Right lobe of liver (tissue), 6 donors: ENCODE data around the gene STH. TPM values are rescaled to one million over a fixed set of nuclear protein-coding genes. Genes with fewer than 3 reads are reported as not detected.

ENCODE experiments used
- ATAC-seq, 4 donors: fragments of 200-7000 bp; cut with Tn5 transposase; one replicate each; pipeline ENCODE4 v1.9.1; 2020; ENCODE audit warnings: mild to moderate bottlenecking in 4 of 4, moderate library complexity in 4 of 4
- DNase-seq, 3 donors: peaks; one replicate each; pipeline ENCODE4 v3.0.0-alpha.2; 2020
- H3K27ac ChIP-seq, 3 donors: fragments of 200-600 bp; one replicate each; pipeline ENCODE4 v1.8.0; 2022
- H3K27me3 ChIP-seq, 2 donors: fragments of 200-600 bp; one replicate each; pipeline ENCODE4 v1.8.0; 2022
- H3K36me3 ChIP-seq, 4 donors: fragments of 200-600 bp; sonication (generic) in 1 of 4; one replicate each; pipeline versions ENCODE4 v1.5.1 to v1.8.0; 2017 to 2022; ENCODE audit warnings: control low read depth in 1 of 4
- H3K4me1 ChIP-seq, 4 donors: fragments of 200-600 bp; sonication (generic) in 1 of 4; one replicate each; pipeline versions ENCODE4 v1.5.1 to v1.8.0; 2017 to 2022; ENCODE audit warnings: control low read depth in 1 of 4
- H3K4me3 ChIP-seq, 3 donors: fragments of 200-600 bp; one replicate each; pipeline ENCODE4 v1.8.0; 2022
- H3K9me3 ChIP-seq, 4 donors: fragments of 200-600 bp; sonication (generic) in 1 of 4; one replicate each; pipeline versions ENCODE4 v1.5.1 to v1.8.0; 2017 to 2022; ENCODE audit warnings: control low read depth in 1 of 4
- CTCF ChIP-seq, 4 donors: fragments of 200-600 bp in 3 of 4; fragments of 450-650 bp in 1 of 4; IDR thresholded peaks; one replicate each; pipeline versions ENCODE4 v1.5.1 to v1.8.0; 2016 to 2022; ENCODE audit warnings: antibody characterized with exemption in 4 of 4, mild to moderate bottlenecking in 2 of 4
- POLR2A ChIP-seq: fragments of 450-650 bp; IDR thresholded peaks from one replicate; pipeline ENCODE4 v1.6.1; 2017; ENCODE audit warnings: antibody characterized with exemption, mild to moderate bottlenecking
- WGBS: methylation state at CpG from one replicate; pipeline ENCODE4 v1.1.6; 2018; ENCODE audit warnings: low coverage, low lambda C conversion rate; ENCODE audit not compliant: insufficient coverage; ENCODE audit errors: missing lambda C conversion rate; 5-methylcytosine and 5-hydroxymethylcytosine counted together
- intact Hi-C, 2 donors: fragments of 100-400 bp; cut with DNase I; formaldehyde crosslinking; loops; one replicate each; pipeline versions ENCODE4 v1.11.2 to v1.14.1; 2022
- total RNA-seq, 6 experiments: library from RNA; depleted of rRNA in 2 of 6; stranded (reverse); fragments of >200 nt in 2 of 6; fragmentation: NEBNext Ultra II Directional in 3 of 6; extraction: Animal tissue kit (Norgen Biotek cat#: 25700) in 3 of 6; gene quantifications; one replicate each; pipeline versions ENCODE4 v1.1.0 to v1.2.4, GENCODE V29; 2016 to 2023
- donor health status: DM: no; HTN: yes; CAD: no.
- donor health status: DM: no; HTN: no; CAD: no.
- donor health status: DM: no; HTN: no; CAD: no.
- donor health status: DM: no; HTN: yes; CAD: no.
- donor health status: DM: no; HTN: yes; CAD: no.

STH gene
- total RNA-seq, 6 experiments from 2014 or later = not detected

- Histone ChIP-seq H3K4me1 (no peaks in the 10 kb centered on the region), H3K27ac (no peak overlapping the region), H3K4me3 (no peak overlapping the region), H3K9me3 (no peaks in the 10 kb centered on the region), H3K27me3 (no peaks in the 10 kb centered on the region), H3K36me3 (no peaks in the 10 kb centered on the region)
- intact Hi-C loops = no loop called here
- DNase-seq = no peak
- ATAC-seq = no peak
- WGBS = 80% methylated on average over 5 of the region's 12 CpGs
- TF ChIP-seq POLR2A (no peak), CTCF (IDR thresholded peaks at IDR 0.05) (no peak)
These were observed 25.8 kb upstream of the STH start for GRCh38 chr17:45973099-45973780.

- H3K36me3 ChIP-seq = no peaks in the 10 kb centered on the region
- H3K27ac ChIP-seq = no peak overlapping the region
- ATAC-seq (no peak), DNase-seq (no peak)
- no peak for TF ChIP-seq POLR2A
- no peak for TF ChIP-seq CTCF (IDR thresholded peaks at IDR 0.05)
- intact Hi-C loops = no loop called here
- no peaks in the 10 kb centered on the region for H3K4me1 ChIP-seq
- no peaks in the 10 kb centered on the region for H3K9me3 ChIP-seq
- no peaks in the 10 kb centered on the region for H3K27me3 ChIP-seq
- no peak overlapping the region for H3K4me3 ChIP-seq
- WGBS = 90% methylated on average over 2 of the region's 17 CpGs
These were observed 24.8 kb upstream of the STH start for GRCh38 chr17:45973946-45974859.

- no peak for ATAC-seq
These were observed 24.0 kb upstream of the STH start for GRCh38 chr17:45974916-45975630.

More at GRCh38 chr17:45974916-45975630, 24.0 kb upstream of the STH start:
- 62% methylated on average over 5 of the region's 10 CpGs for WGBS
- DNase-seq = no peak
- Histone ChIP-seq H3K4me1 (no peaks in the 10 kb centered on the region), H3K27me3 (no peaks in the 10 kb centered on the region), H3K27ac (no peak overlapping the region), H3K9me3 (no peaks in the 10 kb centered on the region), H3K36me3 (no peaks in the 10 kb centered on the region), H3K4me3 (no peak overlapping the region)
- TF ChIP-seq CTCF (IDR thresholded peaks at IDR 0.05) = no peak
- TF ChIP-seq POLR2A = no peak
- intact Hi-C loops = no loop called here
